ENCODE measurements around the gene RGS7.
A peak's percentile ranks its signal among the peaks of the same experiment; 100 is the strongest.

Gene RGS7

GRCh38 chr1:241357366-241358340, 648 bp upstream of the RGS7 start:
- DNase-seq (ENCODE audit: low read depth): peak; percentile 4
- peak overlapping the region; percentile 39 for H3K4me3 ChIP-seq (replicated peaks; ENCODE audit: low read depth, low read length)
- TF ChIP-seq CTCF (IDR thresholded peaks at IDR 0.05; ENCODE audit: low read length, missing control alignments): no peak

GRCh38 chr1:241356187-241356518, 852 bp downstream of the RGS7 start:
- H3K4me3 ChIP-seq (replicated peaks; ENCODE audit: low read depth, low read length): peak overlapping the region; percentile 37
- TF ChIP-seq CTCF (IDR thresholded peaks at IDR 0.05; ENCODE audit: low read length, missing control alignments): no peak
- no peak for DNase-seq (ENCODE audit: low read depth)

GRCh38 chr1:241355311-241356010, 1.5 kb downstream of the RGS7 start:
- no peak for DNase-seq (ENCODE audit: low read depth)
- TF ChIP-seq CTCF (IDR thresholded peaks at IDR 0.05; ENCODE audit: low read length, missing control alignments): no peak
- no peak overlapping the region for H3K4me3 ChIP-seq (replicated peaks; ENCODE audit: low read depth, low read length)

GRCh38 chr1:241352401-241352800, 4.6 kb downstream of the RGS7 start:
- no peak for DNase-seq (ENCODE audit: low read depth)
- TF ChIP-seq CTCF (IDR thresholded peaks at IDR 0.05; ENCODE audit: low read length, missing control alignments): no peak
- H3K4me3 ChIP-seq (replicated peaks; ENCODE audit: low read depth, low read length): no peak overlapping the region

- no peak overlapping the region for H3K4me3 ChIP-seq (replicated peaks; ENCODE audit: low read depth, low read length)
- TF ChIP-seq CTCF (IDR thresholded peaks at IDR 0.05; ENCODE audit: low read length, missing control alignments): no peak
- no peak for DNase-seq (ENCODE audit: low read depth)
These were observed 5.2 kb downstream of the RGS7 start for GRCh38 chr1:241351841-241352240.

GRCh38 chr1:241343956-241344355, 13.0 kb downstream of the RGS7 start:
- no peak for TF ChIP-seq CTCF (IDR thresholded peaks at IDR 0.05; ENCODE audit: low read length, missing control alignments)
- DNase-seq (ENCODE audit: low read depth): no peak
- no peak overlapping the region for H3K4me3 ChIP-seq (replicated peaks; ENCODE audit: low read depth, low read length)

Measured in fibroblast of pulmonary artery (primary cell).